Cardiac fibroblast (primary cell): Measurements from ENCODE around the gene CDH9.
A peak's percentile ranks its signal among the peaks of the same experiment; 100 is the strongest.

ENCODE experiments used
- DNase-seq, 2 donors: peaks; one replicate each; pipeline versions ENCODE4 v3.0.0 to v3.0.0-alpha.2; 2010; ENCODE audit warnings: low read depth in 2 of 2
- H3K4me3 ChIP-seq, 2 donors: replicated peaks in 1 of 2; 1 replicate in 1 of 2; 2 replicates in 1 of 2; pipeline ENCODE4 v1.5.1; 2011; ENCODE audit warnings: low read depth in 2 of 2, low read length in 2 of 2, mild to moderate bottlenecking in 2 of 2, moderate library complexity in 1 of 2
- CTCF ChIP-seq: IDR thresholded peaks from one replicate; pipeline ENCODE4 v1.5.1; 2011; ENCODE audit warnings: low read depth, mild to moderate bottlenecking, low read length, inconsistent platforms

The CDH9 gene

DNA sequence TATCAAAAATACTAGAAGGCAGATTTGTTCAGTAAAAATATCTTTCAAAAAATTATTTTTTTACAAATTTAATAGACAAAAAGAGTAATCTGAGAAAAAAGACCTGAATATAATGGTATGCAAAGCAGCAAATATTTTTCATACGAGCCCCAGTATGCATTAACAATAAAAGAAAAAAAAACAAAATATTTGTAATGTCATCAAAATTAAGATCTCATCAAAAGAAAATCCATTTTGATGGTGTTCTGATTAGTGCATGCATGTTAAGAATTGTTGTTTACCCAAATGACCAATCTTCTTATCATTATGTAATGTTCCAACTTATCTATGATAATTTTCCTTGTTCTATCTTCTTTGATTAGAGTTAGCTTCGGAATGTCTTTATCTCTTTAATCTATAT, 106.1 kb downstream of the CDH9 start:
- no peak for TF ChIP-seq CTCF
- DNase-seq, result no peak
- H3K4me3 ChIP-seq, result no peak overlapping the region

DNA sequence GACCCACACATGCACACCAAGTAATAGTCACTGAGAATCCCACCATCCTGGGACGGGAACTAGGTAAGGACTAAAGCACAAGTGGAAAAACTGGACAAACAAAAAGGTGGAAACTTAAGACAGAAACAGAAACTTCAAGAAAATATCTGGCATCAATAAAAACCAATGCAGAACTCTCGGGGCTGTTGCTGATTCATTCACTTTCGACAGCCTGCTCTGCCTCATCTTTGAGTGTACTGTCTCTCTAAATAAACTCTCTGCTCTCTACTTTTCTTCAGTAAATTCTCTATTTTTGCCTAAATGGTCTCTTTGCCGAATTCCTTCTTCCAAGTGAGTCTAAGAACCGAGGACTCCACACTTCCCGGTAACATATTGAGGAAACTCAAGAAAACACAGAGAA, 116.9 kb downstream of the CDH9 start:
- no peak overlapping the region for H3K4me3 ChIP-seq
- no peak for TF ChIP-seq CTCF
- DNase-seq, result no peak

DNA sequence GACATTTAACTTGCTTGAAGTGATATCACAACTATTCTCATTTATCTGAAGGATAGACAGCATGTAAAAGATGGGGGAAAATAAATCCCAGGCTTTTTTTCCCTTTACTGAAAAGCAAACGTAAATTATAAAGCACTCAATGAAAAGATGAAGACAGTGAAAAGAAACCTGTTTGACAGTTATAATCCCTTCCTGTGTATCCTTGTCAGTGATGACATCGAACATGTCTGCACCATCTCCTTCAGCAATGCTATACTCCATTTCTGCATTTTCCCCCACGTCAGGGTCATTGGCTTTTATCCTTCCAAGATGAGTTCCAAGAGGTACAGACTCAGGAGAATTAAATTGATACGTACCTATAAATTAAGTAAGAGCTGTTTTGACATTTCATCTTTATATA, 134.9 kb downstream of the CDH9 start:
- no peak for TF ChIP-seq CTCF
- DNase-seq, result no peak
- no peak overlapping the region for H3K4me3 ChIP-seq

GRCh38 chr5:26894719-26895263, 143.6 kb downstream of the CDH9 start:
- H3K4me3 ChIP-seq, result no peak overlapping the region
- no peak for TF ChIP-seq CTCF
- DNase-seq, result peak in 1 of 2 donors; percentile 0

GRCh38 chr5:26893078-26893477, 145.3 kb downstream of the CDH9 start:
- DNase-seq, result no peak
- H3K4me3 ChIP-seq, result no peak overlapping the region
- TF ChIP-seq CTCF, result no peak

- DNase-seq, result no peak
- no peak for TF ChIP-seq CTCF
- no peak overlapping the region for H3K4me3 ChIP-seq
These were observed 148.6 kb downstream of the CDH9 start for GRCh38 chr5:26889815-26890214.

GRCh38 chr5:26884481-26884880, 153.9 kb downstream of the CDH9 start:
- no peak for TF ChIP-seq CTCF
- no peak for DNase-seq
- no peak overlapping the region for H3K4me3 ChIP-seq
